Stomach (tissue), 9 donors: ENCODE data around the gene KCNK16. TPM values are rescaled to one million over a fixed set of nuclear protein-coding genes. Genes with fewer than 3 reads are reported as not detected.
A peak's percentile ranks its signal among the peaks of the same experiment; 100 is the strongest.

Source experiments
- DNase-seq, 2 donors: peaks; one replicate each; pipeline versions ENCODE4 v3.0.0 to v3.0.0-alpha.2; 2013 to 2019
- H3K27ac ChIP-seq, 5 donors: fragments of 200-600 bp in 4 of 5; sonication (generic) in 4 of 5; one replicate each; pipeline ENCODE4 v1.5.1; 2013 to 2019; ENCODE audit warnings: mild to moderate bottlenecking in 1 of 5, moderate library complexity in 1 of 5
- H3K27me3 ChIP-seq, 3 donors: fragments of 200-600 bp; sonication (generic); one replicate each; pipeline ENCODE4 v1.5.1; 2017 to 2019; ENCODE audit warnings: mixed run types in 1 of 3
- H3K36me3 ChIP-seq, 4 donors: fragments of 200-600 bp; sonication (generic); 1 replicate in 3 of 4; 2 replicates in 1 of 4; pipeline ENCODE4 v1.5.1; 2016 to 2019
- H3K4me1 ChIP-seq, 4 donors: fragments of 200-600 bp; sonication (generic); one replicate each; pipeline ENCODE4 v1.5.1; 2016 to 2019
- H3K4me3 ChIP-seq, 4 donors: fragments of 200-600 bp; sonication (generic) in 3 of 4; one replicate each; pipeline ENCODE4 v1.5.1; 2016 to 2019; ENCODE audit warnings: mild to moderate bottlenecking in 1 of 4
- H3K9me3 ChIP-seq, 4 donors: fragments of 200-600 bp; sonication (generic); one replicate each; pipeline ENCODE4 v1.5.1; 2016 to 2019
- EP300 ChIP-seq: sonication (generic); formaldehyde crosslinking; IDR thresholded peaks from one replicate; pipeline ENCODE4 v1.6.1; 2017; ENCODE audit warnings: antibody characterized with exemption
- POLR2A ChIP-seq, 4 donors: fragments of 450-650 bp; IDR thresholded peaks; one replicate each; pipeline ENCODE4 v1.6.1; 2016; ENCODE audit warnings: antibody characterized with exemption in 4 of 4, control low read depth in 2 of 4, mild to moderate bottlenecking in 1 of 4, moderate library complexity in 1 of 4
- POLR2AphosphoS5 ChIP-seq, 3 donors: sonication (generic); formaldehyde crosslinking; IDR thresholded peaks; one replicate each; pipeline ENCODE4 v1.6.1; 2016; ENCODE audit warnings: antibody characterized with exemption in 3 of 3
- WGBS, 5 donors: extraction: QIAGEN DNeasy Blood & Tissue Kit in 3 of 5; methylation state at CpG; one replicate each; pipeline versions ENCODE4 v1.1.5 to v1.1.7; 2013 to 2018; 5-methylcytosine and 5-hydroxymethylcytosine counted together
- intact Hi-C: fragments of 100-400 bp; cut with DNase I; formaldehyde crosslinking; loops from one replicate; pipeline ENCODE4 v1.15.1; 2023; ENCODE audit warnings: low total_unique reads
- polyA plus RNA-seq, 3 donors: library from polyadenylated mRNA; stranded (reverse); fragments of 200-250 nt; gene quantifications; one replicate each; pipeline ENCODE4 v1.2.3, GENCODE V29; 2013
- total RNA-seq, 5 donors: library from RNA; depleted of rRNA; stranded (reverse); fragments of >200 nt; gene quantifications; one replicate each; pipeline versions ENCODE4 v1.1.0 to v1.2.3, GENCODE V29; 2014 to 2016
- TF ChIP-seq, protein P1 (sequence below), 7 experiments: fragments of 450-650 bp in 4 of 7; fragments of 200-600 bp in 3 of 7; sonication (generic) in 3 of 7; IDR thresholded peaks; one replicate each; pipeline ENCODE4 v1.5.1; 2016 to 2019; ENCODE audit warnings: antibody characterized with exemption in 7 of 7, control low read depth in 2 of 7, mild to moderate bottlenecking in 1 of 7
- donor health status: healthy with polysubstance abuse.
- donor health status: Bipolar disorder and iron deficiency.
- donor health status: healthy.

The KCNK16 gene
- total and polyA plus RNA-seq, 8 donors = 0.37 to 0.73 TPM; not detected in 6

DNA sequence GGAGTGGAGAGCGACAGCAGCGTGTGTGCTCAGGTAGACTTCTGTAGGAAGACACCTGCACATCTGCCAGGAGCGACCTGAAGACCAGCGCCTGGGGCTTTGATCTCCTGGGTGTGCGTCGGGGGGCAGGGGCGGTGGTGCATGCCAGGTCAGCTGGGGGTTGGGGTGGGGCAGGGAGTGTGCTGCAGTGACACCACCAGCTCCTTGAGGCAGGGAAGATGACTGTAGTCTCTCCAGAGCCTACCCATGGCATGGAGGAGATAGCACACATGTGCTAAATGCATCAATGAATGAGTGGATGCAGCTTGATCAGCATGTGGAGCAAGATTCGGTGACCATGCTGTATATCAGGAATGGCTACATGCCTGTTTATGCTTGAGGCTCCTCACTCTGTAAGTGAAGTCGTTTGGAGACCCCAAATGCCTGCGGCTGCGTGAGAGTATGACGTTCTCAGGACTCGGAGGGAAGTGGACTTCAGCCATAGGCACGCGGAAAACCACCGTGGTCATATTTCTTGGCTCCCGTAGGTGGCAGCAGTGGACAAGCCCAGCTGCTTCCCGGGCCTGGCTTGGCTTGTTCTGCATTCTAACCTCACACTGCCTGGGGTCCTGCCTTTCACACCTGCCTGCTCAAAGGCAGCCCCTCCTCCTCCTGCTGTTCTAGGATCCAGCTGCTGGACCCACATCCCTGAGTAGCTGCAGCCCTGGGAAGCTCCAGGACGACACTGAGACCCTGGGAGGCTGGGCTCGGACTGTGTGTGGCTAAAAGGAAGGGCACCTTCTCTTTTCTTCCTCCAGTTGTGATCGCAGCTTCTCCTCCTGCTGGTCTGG, 39.4 kb upstream of the KCNK16 start:
- intact Hi-C loops = no loop called here
- Histone ChIP-seq H3K27ac (no peak overlapping the region), H3K9me3 (no peaks in the 10 kb centered on the region), H3K4me1 (peaks cover 0 to 14% (median 11%) of the 10 kb centered on the region in 4 donors), H3K36me3 (no peaks in the 10 kb centered on the region), H3K27me3 (peaks cover 0 to 4% (median 0%) of the 10 kb centered on the region in 3 donors), H3K4me3 (no peak overlapping the region)
- TF ChIP-seq POLR2A (IDR thresholded peaks at IDR 0.05) = no peak
- TF ChIP-seq, protein P1, sequence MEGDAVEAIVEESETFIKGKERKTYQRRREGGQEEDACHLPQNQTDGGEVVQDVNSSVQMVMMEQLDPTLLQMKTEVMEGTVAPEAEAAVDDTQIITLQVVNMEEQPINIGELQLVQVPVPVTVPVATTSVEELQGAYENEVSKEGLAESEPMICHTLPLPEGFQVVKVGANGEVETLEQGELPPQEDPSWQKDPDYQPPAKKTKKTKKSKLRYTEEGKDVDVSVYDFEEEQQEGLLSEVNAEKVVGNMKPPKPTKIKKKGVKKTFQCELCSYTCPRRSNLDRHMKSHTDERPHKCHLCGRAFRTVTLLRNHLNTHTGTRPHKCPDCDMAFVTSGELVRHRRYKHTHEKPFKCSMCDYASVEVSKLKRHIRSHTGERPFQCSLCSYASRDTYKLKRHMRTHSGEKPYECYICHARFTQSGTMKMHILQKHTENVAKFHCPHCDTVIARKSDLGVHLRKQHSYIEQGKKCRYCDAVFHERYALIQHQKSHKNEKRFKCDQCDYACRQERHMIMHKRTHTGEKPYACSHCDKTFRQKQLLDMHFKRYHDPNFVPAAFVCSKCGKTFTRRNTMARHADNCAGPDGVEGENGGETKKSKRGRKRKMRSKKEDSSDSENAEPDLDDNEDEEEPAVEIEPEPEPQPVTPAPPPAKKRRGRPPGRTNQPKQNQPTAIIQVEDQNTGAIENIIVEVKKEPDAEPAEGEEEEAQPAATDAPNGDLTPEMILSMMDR (IDR thresholded peaks at IDR 0.05) = peak in 5 of 7 experiments; percentile 56 to 75 (median 67)
- DNase-seq = peak; percentile 66 to 90
- WGBS, 5 donors = 31 to 48% (median 35%) methylated on average over 16 to 21 of the region's 21 CpGs

DNA sequence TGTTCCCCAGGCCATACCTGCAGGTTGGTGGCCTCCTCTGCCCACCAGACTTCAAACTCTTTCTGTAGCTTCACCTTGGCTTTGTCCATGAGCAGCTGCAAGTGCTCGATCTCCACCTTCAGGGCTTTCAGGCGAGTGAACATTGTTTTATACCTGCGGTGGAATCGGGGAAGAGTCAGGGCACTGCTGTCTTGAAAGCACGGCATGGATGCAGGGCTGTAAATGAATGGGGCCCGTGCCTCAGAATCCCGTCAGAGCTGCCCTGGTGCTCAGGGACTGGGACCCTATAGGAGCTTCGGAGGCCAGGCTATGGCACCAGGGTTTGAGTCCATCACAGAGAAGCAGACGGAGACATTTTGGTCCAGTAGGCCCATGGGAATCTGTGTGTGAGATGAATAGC, 37.9 kb upstream of the KCNK16 start:
- intact Hi-C loops = no loop called here
- Histone ChIP-seq H3K4me1 (peaks cover 0 to 14% (median 11%) of the 10 kb centered on the region in 4 donors), H3K27me3 (peaks cover 0 to 4% (median 0%) of the 10 kb centered on the region in 3 donors), H3K9me3 (no peaks in the 10 kb centered on the region), H3K27ac (no peak overlapping the region), H3K4me3 (no peak overlapping the region), H3K36me3 (no peaks in the 10 kb centered on the region)
- WGBS, 5 donors = 82 to 96% (median 88%) methylated on average over 9 of the region's 9 CpGs
- no peak for DNase-seq
- TF ChIP-seq POLR2AphosphoS5 (IDR thresholded peaks at IDR 0.05) (no peak), EP300 (no peak), POLR2A (IDR thresholded peaks at IDR 0.05) (no peak)
- TF ChIP-seq, protein P1 (IDR thresholded peaks at IDR 0.05) = no peak

DNA sequence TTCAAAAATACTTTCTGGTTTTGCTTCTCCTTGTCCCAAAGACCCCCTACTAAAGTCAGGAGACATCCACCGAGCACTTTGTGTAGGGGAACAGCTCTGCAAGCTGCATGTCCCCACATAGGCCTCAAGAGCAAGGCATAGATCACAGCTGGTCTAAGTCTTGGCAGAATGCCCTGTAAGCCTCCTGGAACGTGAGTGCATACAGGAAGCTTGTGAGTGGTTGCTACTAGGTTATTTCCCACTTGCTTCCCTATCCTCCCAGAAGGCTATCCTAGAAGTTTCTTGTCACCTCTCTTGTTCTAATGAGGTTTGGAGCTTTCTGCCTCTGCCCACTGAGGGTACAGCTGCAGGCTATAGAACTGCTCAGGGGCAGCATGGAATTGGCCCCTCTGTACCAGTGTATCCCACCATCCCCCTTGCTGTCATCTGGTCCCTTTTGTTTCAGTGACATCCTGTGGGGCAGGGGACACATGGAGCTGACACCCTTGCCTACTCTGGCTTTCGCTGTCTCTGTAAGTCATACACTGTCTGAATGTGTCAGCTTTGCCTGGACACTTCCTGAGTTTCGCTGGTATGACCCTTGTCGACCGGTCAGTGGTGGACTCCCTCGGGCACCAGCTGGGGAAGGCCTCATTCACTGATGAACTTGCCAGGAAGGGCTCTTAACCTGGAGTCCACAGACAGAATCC, 35.6 kb upstream of the KCNK16 start:
- H3K36me3 ChIP-seq = no peaks in the 10 kb centered on the region
- WGBS, 5 donors = 54 to 67% (median 64%) methylated on average over 7 of the region's 7 CpGs
- no peak overlapping the region for H3K27ac ChIP-seq
- peak; percentile 67 to 92 for DNase-seq
- H3K9me3 ChIP-seq = no peaks in the 10 kb centered on the region
- H3K4me3 ChIP-seq = no peak overlapping the region
- intact Hi-C loops = no loop called here
- peaks cover 0 to 14% (median 11%) of the 10 kb centered on the region in 4 donors for H3K4me1 ChIP-seq
- TF ChIP-seq POLR2AphosphoS5 (IDR thresholded peaks at IDR 0.05) (no peak), POLR2A (IDR thresholded peaks at IDR 0.05) (no peak), EP300 (no peak)
- TF ChIP-seq, protein P1 (IDR thresholded peaks at IDR 0.05) = no peak
- peaks cover 0 to 4% (median 0%) of the 10 kb centered on the region in 3 donors for H3K27me3 ChIP-seq

DNA sequence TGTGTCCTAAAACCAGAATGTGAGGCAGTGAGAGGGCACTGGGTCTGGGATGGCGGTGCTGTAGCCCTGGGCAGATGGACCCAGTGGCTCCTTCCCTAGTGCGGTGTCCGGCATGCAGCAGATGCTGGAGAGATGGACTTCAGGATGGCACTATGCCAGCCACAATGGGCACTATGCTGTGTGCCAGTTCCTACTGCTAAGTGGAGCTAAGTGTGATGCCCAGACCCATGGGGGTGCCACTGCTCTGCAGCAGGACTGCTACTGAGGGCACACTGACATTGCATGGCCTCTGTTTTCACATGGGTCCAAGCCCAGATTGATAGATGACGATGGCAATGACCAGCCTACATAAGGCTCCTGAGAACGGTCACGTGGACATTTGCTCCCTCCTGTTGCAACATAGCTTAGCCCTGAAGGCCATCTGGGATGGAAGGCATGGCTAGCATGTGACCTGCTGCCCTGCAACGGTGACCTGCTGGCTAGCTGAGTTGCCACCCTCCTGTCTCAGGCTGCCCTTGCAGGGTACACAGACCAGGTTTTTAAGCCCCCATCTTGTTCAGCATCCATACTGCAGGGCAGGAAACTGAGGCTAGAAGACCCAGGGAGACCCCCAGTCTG, 31.3 kb upstream of the KCNK16 start:
- intact Hi-C loops = no loop called here
- H3K4me1 ChIP-seq = peaks cover 0 to 6% (median 2%) of the 10 kb centered on the region in 4 donors
- H3K36me3 ChIP-seq = no peaks in the 10 kb centered on the region
- H3K4me3 ChIP-seq = no peak overlapping the region
- 90 to 96% (median 92%) methylated on average over 6 to 7 of the region's 7 CpGs for WGBS, 5 donors
- H3K27ac ChIP-seq = no peak overlapping the region
- H3K27me3 ChIP-seq = no peaks in the 10 kb centered on the region
- H3K9me3 ChIP-seq = no peaks in the 10 kb centered on the region
- TF ChIP-seq, protein P1 (IDR thresholded peaks at IDR 0.05) = no peak
- TF ChIP-seq POLR2A (IDR thresholded peaks at IDR 0.05) = no peak
- no peak for TF ChIP-seq POLR2AphosphoS5 (IDR thresholded peaks at IDR 0.05)
- TF ChIP-seq EP300 = no peak
- DNase-seq = no peak
